ELR (cell line): Measurements from ENCODE around the gene SUMO2.

Experiments
- DNase-seq: peaks from one replicate; pipeline ENCODE4 v3.0.0-alpha.2; 2015; ENCODE audit warnings: low read depth

Gene SUMO2

DNA sequence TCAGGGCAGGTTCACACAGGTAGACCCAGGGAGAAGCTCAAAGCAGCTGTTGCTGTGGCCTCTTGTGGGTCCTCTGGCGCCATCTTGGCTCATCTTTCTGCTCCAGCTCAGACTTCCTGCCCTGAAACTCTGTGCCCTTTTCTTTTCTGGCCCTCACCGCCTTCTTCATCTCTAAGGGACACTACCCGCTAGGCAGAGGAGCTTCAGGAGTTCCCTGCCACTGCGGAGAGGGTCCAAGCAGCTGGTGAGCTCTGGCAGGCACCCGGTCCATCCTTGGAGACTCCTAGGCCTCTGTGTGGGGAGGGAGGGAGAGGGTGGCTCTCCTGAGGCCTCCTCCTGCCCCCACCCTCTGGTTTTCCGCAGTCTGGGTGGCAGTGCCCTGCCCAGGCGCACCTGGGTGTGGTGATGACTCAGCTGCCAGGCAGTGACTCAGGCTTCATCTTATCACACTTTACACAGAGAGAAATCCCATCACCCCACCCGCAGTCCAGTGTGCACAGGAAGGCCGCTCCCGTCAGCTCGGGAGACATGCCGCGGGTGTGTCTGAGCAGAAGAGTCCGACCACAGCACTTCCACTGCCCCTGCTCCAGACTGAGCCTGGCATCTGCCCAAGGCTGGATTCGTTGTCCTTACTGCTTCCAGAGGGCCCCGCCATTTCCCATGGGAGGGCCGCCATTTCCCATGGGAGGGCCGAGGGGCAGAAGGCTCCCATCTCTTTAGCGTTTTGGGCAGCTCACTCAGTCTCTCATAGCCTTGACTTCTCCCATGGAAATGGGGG, 58.5 kb downstream of the SUMO2 start:
- DNase-seq, result peak; percentile 62

DNA sequence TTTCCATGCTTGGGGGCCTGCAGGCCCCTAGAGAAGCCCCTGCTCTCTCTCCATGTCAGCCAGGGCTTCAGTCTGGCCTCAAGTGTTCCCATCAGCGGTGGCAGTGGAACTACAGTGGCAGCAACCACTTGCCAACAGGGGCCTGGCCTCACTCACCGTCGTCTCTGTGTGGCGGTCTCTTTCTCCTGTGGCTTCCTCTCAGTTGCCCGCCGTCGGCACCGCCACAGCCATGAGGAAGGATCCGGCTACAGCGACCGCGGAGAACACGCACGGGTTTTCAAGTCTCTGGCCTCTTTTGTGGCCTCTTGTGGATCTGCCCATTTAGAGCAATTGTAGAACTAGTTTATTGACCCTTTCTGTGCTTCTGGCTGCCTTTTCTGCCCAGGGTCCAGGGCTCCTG, 64.5 kb downstream of the SUMO2 start:
- DNase-seq, result no peak

DNA sequence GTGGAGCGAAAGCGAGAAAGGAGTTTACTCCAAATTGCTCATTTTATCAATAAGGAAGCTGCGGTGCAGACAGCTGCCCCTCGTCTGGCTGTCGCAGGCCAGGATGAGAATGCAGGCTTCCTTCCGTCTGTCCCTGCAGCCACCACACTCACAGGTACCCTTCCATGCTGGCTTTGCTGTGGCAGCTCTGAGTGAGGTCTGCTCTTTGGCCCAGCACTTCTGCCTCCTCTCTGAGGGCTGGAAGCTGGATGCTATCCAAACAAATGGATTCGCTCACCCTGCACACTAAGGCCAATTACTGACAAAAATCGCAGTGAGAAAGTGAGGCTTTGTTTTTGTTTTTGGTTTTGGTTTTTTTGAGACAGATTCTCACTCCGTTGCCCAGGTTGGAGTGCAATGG, 66.0 kb downstream of the SUMO2 start:
- DNase-seq, result no peak
